ENCODE results near the gene IL17RA.

Gene IL17RA

DNA sequence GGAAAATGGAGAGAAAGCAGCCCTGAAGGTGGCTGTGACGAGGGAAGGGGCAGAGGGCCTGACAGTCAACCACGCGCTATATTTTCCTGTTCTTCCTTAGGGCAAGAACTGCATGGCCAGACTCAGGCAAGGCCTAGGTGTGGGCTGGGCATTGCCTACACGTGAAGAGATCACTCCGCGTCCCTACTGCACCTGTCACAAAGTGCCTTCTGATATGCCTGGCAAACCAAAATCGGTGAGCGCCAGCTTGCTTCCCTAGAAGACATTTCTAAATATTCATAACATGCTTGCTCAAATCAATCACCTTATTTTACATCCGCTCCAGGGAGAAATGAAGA, 30.1 kb downstream of the IL17RA start:
- no peak for DNase-seq

DNA sequence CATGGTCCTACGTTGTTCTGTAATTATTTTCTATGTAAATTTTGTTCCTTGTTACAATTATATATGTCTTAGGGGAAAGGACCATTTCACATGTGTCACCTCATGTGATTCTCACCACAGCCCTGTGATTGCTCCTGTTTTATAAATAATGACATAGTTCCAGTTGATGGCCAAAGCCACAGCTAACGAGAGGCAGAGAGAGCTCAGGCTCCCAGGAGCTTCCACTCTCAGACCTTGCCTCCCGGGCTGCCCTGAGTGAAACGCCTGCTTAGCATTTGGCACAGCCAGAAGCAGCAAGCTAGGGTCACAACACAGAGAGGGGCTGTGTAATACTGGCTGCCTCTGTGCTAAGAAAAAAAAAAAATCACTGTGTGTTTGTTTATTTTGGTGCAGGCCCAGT, 30.4 kb downstream of the IL17RA start:
- Histone ChIP-seq H3K27me3 (replicated peaks) (peaks cover 5% of the 10 kb centered on the region), H3K4me3 (ENCODE audit: low read depth, low read length) (no peak overlapping the region), H3K36me3 (replicated peaks) (no peaks in the 10 kb centered on the region), H3K27ac (no peak overlapping the region)
- DNase-seq = no peak
- TF ChIP-seq, protein P1, sequence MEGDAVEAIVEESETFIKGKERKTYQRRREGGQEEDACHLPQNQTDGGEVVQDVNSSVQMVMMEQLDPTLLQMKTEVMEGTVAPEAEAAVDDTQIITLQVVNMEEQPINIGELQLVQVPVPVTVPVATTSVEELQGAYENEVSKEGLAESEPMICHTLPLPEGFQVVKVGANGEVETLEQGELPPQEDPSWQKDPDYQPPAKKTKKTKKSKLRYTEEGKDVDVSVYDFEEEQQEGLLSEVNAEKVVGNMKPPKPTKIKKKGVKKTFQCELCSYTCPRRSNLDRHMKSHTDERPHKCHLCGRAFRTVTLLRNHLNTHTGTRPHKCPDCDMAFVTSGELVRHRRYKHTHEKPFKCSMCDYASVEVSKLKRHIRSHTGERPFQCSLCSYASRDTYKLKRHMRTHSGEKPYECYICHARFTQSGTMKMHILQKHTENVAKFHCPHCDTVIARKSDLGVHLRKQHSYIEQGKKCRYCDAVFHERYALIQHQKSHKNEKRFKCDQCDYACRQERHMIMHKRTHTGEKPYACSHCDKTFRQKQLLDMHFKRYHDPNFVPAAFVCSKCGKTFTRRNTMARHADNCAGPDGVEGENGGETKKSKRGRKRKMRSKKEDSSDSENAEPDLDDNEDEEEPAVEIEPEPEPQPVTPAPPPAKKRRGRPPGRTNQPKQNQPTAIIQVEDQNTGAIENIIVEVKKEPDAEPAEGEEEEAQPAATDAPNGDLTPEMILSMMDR (IDR thresholded peaks at IDR 0.05; ENCODE audit: low read depth, low read length, missing control alignments) = no peak
- in situ Hi-C loops (cut with HindIII; ENCODE audit: low pct_ligation_motif_present, low sequenced_read_pairs) = no loop called here

More for the DNA sequence above, 30.1 kb downstream of the IL17RA start:
- Histone ChIP-seq H3K27me3 (replicated peaks) (peaks cover 3% of the 10 kb centered on the region), H3K36me3 (replicated peaks) (peaks cover 2% of the 10 kb centered on the region), H3K27ac (no peak overlapping the region), H3K4me3 (ENCODE audit: low read depth, low read length) (no peak overlapping the region)
- TF ChIP-seq, protein P1 (IDR thresholded peaks at IDR 0.05; ENCODE audit: low read depth, low read length, missing control alignments) = no peak
- in situ Hi-C loops (cut with HindIII; ENCODE audit: low pct_ligation_motif_present, low sequenced_read_pairs) = no loop called here

DNA sequence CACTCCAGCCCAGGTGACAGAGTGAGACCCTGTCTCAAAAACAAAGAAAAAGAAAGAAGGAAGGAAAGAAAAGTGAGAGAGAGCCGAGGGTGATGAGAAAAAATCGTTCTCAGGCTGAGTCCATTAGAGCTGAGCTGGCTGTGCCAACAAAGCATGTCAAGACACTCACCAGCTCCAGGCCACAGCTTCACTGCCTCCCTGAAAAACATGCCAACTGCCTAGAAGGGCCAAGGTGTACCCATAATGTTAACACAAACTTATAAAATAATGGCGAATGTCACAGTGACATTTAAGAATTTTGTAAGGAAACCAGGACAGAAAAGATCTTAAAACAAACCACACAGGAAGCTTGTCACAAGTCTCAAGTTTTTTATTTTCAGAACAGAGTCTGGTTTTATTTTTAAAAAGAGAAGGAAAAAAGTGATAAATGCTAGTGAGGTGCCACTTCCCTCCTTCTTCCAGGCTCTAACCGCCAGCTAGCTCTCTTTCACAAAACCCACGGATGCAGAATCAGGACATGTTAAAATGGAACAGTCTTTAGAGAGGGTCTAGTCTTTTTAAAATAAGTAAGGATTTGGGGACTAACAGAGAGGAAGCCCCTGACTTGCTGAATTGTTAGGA, 31.3 kb downstream of the IL17RA start:
- H3K27me3 ChIP-seq (replicated peaks) = peaks cover 11% of the 10 kb centered on the region
- no peaks in the 10 kb centered on the region for H3K36me3 ChIP-seq (replicated peaks)
- in situ Hi-C loops (cut with HindIII; ENCODE audit: low pct_ligation_motif_present, low sequenced_read_pairs) = no loop called here
- TF ChIP-seq, protein P1 (IDR thresholded peaks at IDR 0.05; ENCODE audit: low read depth, low read length, missing control alignments) = no peak
- H3K27ac ChIP-seq = no peak overlapping the region
- no peak overlapping the region for H3K4me3 ChIP-seq (ENCODE audit: low read depth, low read length)
- DNase-seq = no peak

DNA sequence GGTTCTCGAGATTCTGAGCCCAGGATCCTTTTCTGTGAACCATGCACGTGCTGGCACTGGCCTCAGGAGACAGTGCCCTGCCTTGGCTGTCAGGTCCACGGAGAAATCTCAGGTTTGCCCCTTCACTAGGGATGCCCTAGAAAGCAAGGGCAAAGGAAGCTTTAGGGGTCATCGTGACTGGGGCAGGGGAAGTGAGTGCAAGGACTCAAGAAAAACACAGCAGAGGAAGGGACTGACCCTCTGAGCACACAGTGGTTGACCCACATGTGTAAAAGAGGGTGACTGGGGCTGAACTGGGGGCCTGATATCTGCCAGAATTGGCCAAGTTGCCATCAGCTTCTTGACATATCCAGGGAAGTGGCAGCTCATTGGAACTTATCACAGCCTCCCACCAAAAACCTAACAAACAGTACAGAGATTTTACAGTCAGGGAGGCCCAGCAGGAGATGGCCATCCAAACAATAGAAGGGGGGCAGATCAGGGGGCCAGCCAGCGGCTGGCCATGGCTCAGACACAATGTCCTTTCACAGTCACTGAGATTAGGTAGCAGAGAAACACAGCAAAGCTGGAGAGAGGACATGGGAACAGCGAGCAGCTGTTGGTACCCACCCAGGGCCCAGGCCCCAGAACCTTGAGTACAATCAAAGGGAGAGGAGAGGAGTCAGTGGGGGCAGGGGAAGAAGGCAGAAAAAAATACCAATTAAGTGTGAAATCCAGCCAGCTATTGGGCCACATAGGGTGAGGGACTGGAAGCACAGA, 32.0 kb downstream of the IL17RA start:
- Histone ChIP-seq H3K27ac (no peak overlapping the region), H3K36me3 (replicated peaks) (no peaks in the 10 kb centered on the region), H3K4me3 (ENCODE audit: low read depth, low read length) (no peak overlapping the region), H3K27me3 (replicated peaks) (peaks cover 13% of the 10 kb centered on the region)
- in situ Hi-C loops (cut with HindIII; ENCODE audit: low pct_ligation_motif_present, low sequenced_read_pairs) = no loop called here
- TF ChIP-seq, protein P1 (IDR thresholded peaks at IDR 0.05; ENCODE audit: low read depth, low read length, missing control alignments) = no peak
- no peak for DNase-seq

DNA sequence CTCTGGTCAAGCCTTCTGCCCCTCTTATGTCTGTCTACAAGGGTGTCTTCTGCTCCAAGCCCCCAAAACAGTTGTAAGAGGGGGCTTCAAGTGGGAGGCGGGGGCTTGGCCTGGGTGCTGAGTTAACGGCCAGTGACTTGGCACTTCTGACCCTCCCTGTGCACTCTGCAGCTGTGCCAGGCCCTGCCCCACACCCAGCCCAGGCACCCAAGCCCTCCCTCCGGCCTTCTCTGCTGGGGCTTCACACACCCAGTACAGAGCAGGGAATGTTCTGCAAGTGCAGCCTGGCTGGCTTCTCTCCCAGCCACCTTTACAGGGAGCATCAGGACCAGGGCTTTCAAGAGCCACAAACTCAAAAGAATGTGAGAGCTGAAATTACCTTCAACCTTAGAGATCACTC, 32.6 kb downstream of the IL17RA start:
- TF ChIP-seq, protein P1 (IDR thresholded peaks at IDR 0.05; ENCODE audit: low read depth, low read length, missing control alignments) = no peak

More for the DNA sequence above, 32.6 kb downstream of the IL17RA start:
- H3K36me3 ChIP-seq (replicated peaks) = no peaks in the 10 kb centered on the region
- DNase-seq = no peak
- in situ Hi-C loops (cut with HindIII; ENCODE audit: low pct_ligation_motif_present, low sequenced_read_pairs) = no loop called here
- H3K27me3 ChIP-seq (replicated peaks) = peaks cover 15% of the 10 kb centered on the region
- H3K27ac ChIP-seq = no peak overlapping the region
- no peak overlapping the region for H3K4me3 ChIP-seq (ENCODE audit: low read depth, low read length)
